ENCODE results near the gene SLC6A17. TPM values are rescaled to one million over a fixed set of nuclear protein-coding genes. Genes with fewer than 3 reads are reported as not detected.

The SLC6A17 gene
- total RNA-seq, 4 donors from 2014 or later, result 0.42 to 1.8 (median 0.57) TPM

GRCh38 chr1:110152133-110152785 is 2.0 kb downstream of the SLC6A17 start:
- Histone ChIP-seq H3K4me1 (peaks cover 11 to 18% (median 16%) of the 10 kb centered on the region in 4 donors), H3K36me3 (no peaks in the 10 kb centered on the region), H3K27ac (replicated peaks in 1 of 4) (no peak overlapping the region), H3K9me3 (no peaks in the 10 kb centered on the region), H3K4me3 (no peak overlapping the region), H3K27me3 (peaks cover 7 to 92% (median 23%) of the 10 kb centered on the region in 4 donors)
- intact Hi-C loops (cut with DNase I), result no loop called here
- TF ChIP-seq POLR2AphosphoS5 (IDR thresholded peaks at IDR 0.05) (no peak), POLR2A (IDR thresholded peaks at IDR 0.05; ENCODE audit: low read depth) (no peak), CTCF (IDR thresholded peaks at IDR 0.05) (no peak), EP300 (IDR thresholded peaks at IDR 0.05) (no peak)
- WGBS, result 71% methylated on average over 7 of the region's 8 CpGs
- no peak for DNase-seq (ENCODE audit: extremely low spot score)

GRCh38 chr1:110153407-110153950 is 3.2 kb downstream of the SLC6A17 start:
- Histone ChIP-seq H3K9me3 (no peaks in the 10 kb centered on the region), H3K27me3 (peaks cover 7 to 90% (median 23%) of the 10 kb centered on the region in 4 donors), H3K4me3 (no peak overlapping the region), H3K36me3 (no peaks in the 10 kb centered on the region), H3K27ac (replicated peaks in 1 of 4) (no peak overlapping the region), H3K4me1 (peaks cover 11 to 18% (median 16%) of the 10 kb centered on the region in 4 donors)
- intact Hi-C loops (cut with DNase I), result no loop called here
- DNase-seq (ENCODE audit: extremely low spot score), result no peak
- TF ChIP-seq POLR2A (IDR thresholded peaks at IDR 0.05; ENCODE audit: low read depth) (no peak), POLR2AphosphoS5 (IDR thresholded peaks at IDR 0.05) (no peak), EP300 (IDR thresholded peaks at IDR 0.05) (no peak), CTCF (IDR thresholded peaks at IDR 0.05) (no peak)

- intact Hi-C loops (cut with DNase I), result no loop called here
- TF ChIP-seq POLR2A (IDR thresholded peaks at IDR 0.05; ENCODE audit: low read depth) (no peak), EP300 (IDR thresholded peaks at IDR 0.05) (no peak), CTCF (IDR thresholded peaks at IDR 0.05) (no peak), POLR2AphosphoS5 (IDR thresholded peaks at IDR 0.05) (no peak)
These were observed 5.7 kb downstream of the SLC6A17 start for GRCh38 chr1:110155878-110156522.

GRCh38 chr1:110158261-110158660 is 8.0 kb downstream of the SLC6A17 start:
- H3K4me1 ChIP-seq, result no peaks in the 10 kb centered on the region
- peaks cover 0 to 42% (median 2%) of the 10 kb centered on the region in 4 donors for H3K27me3 ChIP-seq
- no peak for TF ChIP-seq POLR2A (IDR thresholded peaks at IDR 0.05; ENCODE audit: low read depth)
- TF ChIP-seq POLR2AphosphoS5 (IDR thresholded peaks at IDR 0.05), result no peak
- TF ChIP-seq CTCF (IDR thresholded peaks at IDR 0.05), result no peak
- no peak for TF ChIP-seq EP300 (IDR thresholded peaks at IDR 0.05)
- no peaks in the 10 kb centered on the region for H3K9me3 ChIP-seq
- H3K27ac ChIP-seq (replicated peaks in 1 of 4), result no peak overlapping the region
- no peak overlapping the region for H3K4me3 ChIP-seq
- no peaks in the 10 kb centered on the region for H3K36me3 ChIP-seq
- 73% methylated on average over 5 of the region's 5 CpGs for WGBS
- no peak for DNase-seq (ENCODE audit: extremely low spot score)
- intact Hi-C loops (cut with DNase I), result no loop called here

More at GRCh38 chr1:110155878-110156522, 5.7 kb downstream of the SLC6A17 start:
- no peaks in the 10 kb centered on the region for H3K36me3 ChIP-seq
- H3K9me3 ChIP-seq, result no peaks in the 10 kb centered on the region
- no peak overlapping the region for H3K4me3 ChIP-seq
- no peak for DNase-seq (ENCODE audit: extremely low spot score)
- no peak overlapping the region for H3K27ac ChIP-seq (replicated peaks in 1 of 4)
- WGBS, result 29% methylated on average over 4 of the region's 7 CpGs
- peaks cover 4 to 7% (median 5%) of the 10 kb centered on the region in 4 donors for H3K4me1 ChIP-seq
- peaks cover 0 to 65% (median 10%) of the 10 kb centered on the region in 4 donors for H3K27me3 ChIP-seq

Measured in esophagus muscularis mucosa (tissue), 4 donors.